A673 (cell line): ENCODE results near the gene SHROOM3.

Experiments
- CTCF ChIP-seq: fragments of 300-800, 200-600 bp; sonication (generic); conservative IDR thresholded peaks from 2 replicates; pipeline ENCODE4 v1.5.1; 2017; ENCODE audit warnings: low read depth, mild to moderate bottlenecking, antibody characterized with exemption, low read length, moderate library complexity, mixed read lengths
- EZH2 ChIP-seq: fragments of 200-600 bp; sonication (generic); IDR thresholded peaks from 2 replicates; pipeline ENCODE4 v1.6.1; 2017; ENCODE audit warnings: borderline replicate concordance, low read depth, mild to moderate bottlenecking, mixed read lengths, antibody characterized with exemption, low read length; ENCODE audit not compliant: poor library complexity, severe bottlenecking

- no peak for TF ChIP-seq EZH2
- no peak for TF ChIP-seq CTCF
Measured at GRCh38 chr4:76434901-76435527, at the start of gene SHROOM3.
